ENCODE measurements around the gene MPC1.

MPC1 gene

DNA sequence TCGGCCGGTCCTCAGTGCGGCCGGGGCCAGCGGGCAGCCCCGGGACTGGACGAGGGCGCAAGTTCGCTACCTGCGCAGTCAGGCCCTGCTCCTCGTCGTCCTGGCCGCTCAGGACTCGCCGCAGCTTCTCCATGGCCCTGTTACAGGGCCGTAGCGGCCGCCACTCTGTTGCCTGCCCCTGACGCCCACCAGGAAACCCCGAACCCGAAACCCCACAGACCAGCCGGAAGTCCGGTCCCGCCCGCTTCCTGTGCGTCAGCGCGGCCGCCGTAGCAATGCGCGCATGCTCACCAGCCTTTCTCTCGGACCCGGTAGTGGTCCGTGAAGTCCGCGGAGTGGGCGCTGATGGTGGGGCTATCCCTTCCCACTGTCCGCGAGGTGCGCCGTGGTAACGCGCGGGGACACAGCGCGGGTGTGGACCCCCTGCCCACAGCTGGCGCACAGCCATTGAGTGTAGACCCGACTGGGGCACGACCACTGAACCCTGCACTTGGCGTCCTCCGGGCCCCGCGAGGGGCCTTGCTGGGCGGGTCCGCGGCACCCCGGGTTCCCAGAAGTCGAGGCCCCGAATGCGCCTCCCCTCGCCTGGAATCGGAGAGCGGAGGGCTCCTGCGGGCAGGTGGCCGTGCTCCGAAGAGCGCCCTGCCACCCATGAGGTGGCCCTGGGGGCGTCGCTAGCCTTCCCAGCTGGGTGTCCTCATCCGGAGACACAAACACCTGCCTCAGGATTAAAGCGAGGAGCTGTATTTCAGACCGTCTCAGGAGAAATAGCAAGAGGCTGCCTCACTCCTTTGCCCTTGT, 40.2 kb downstream of the MPC1 start, which contains the start of gene SFT2D1:
SFT2D1 (minus strand) TSS at position 197 of the 801 bp plus-strand sequence; CDS start at position 133, 64 bp downstream.
- DNase-seq, result peak; percentile 50 to 58

DNA sequence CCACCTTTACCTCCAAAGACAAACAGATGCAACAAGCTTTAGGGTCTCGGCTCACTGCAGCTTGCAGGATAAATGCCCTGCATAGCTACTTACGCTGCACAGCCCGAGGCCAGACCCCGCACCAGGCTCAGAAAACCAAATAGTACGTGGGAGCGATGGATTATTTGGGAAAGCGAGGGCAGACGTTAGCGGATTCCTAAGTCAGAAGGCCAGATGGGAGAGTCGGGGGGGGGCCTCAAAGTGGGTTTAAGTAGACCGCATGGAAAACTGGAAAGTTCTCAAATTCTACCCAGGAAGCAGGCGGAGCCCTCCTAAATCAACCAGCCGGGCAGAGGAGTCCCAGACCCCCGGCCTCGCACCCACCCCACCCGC, 40.8 kb downstream of the MPC1 start:
- DNase-seq, result no peak

DNA sequence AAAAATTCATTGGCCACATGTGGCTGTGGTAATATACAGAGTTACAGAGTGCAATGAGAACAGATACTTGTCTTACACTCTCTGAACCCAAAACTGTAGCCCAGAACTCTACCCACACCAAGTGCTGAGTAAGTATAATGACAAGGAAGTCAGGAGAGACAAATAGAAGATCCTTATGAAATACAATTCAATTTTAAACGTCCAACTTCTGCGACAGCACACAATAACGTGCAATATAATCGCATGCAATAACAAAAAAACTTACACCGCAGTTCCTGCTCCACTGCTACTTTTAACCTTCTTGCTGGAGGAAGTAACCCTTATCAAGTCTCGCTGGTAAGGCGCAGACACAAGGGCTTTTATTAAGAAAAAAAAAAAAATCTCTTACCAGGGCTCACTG, 41.3 kb downstream of the MPC1 start:
- DNase-seq, result no peak

DNA sequence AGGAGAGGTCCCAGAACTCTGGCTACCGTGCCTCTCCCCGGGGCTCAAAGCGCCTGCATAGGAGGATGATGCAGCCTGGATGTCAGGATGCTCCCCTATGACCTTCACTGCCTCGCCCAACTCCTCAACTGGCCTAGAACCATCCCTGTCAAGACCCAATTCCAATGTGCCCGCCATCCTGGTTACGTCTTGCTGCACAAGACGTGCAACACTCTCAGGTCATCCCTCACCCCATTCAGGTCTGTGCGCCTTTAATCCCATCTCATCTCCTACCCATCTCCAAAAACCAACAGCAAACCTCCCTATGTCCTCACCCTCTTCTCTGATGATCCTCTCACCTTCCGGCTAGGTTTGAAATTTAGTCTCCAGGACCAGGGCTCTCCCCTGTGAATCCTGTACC, 43.9 kb downstream of the MPC1 start:
- DNase-seq, result no peak

DNA sequence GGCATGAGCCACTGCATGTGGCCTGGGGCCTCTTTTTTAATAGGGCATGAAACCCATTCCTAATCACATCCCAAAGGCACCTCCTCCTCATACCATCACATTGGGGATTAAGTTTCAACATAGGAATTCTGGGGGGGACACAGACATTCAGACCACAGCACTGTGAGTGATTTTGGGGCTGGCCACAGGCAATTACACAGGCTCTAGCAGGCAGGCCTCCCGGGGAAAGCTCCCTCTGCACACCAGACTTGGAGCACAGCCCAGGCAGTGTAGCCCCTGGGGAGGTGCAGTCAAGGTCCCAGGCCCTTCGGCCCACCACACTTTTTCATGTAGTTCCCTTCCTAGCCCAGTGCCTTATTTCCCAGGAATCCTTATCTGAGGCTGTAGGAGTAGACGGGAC, 45.9 kb downstream of the MPC1 start:
- no peak for DNase-seq

DNA sequence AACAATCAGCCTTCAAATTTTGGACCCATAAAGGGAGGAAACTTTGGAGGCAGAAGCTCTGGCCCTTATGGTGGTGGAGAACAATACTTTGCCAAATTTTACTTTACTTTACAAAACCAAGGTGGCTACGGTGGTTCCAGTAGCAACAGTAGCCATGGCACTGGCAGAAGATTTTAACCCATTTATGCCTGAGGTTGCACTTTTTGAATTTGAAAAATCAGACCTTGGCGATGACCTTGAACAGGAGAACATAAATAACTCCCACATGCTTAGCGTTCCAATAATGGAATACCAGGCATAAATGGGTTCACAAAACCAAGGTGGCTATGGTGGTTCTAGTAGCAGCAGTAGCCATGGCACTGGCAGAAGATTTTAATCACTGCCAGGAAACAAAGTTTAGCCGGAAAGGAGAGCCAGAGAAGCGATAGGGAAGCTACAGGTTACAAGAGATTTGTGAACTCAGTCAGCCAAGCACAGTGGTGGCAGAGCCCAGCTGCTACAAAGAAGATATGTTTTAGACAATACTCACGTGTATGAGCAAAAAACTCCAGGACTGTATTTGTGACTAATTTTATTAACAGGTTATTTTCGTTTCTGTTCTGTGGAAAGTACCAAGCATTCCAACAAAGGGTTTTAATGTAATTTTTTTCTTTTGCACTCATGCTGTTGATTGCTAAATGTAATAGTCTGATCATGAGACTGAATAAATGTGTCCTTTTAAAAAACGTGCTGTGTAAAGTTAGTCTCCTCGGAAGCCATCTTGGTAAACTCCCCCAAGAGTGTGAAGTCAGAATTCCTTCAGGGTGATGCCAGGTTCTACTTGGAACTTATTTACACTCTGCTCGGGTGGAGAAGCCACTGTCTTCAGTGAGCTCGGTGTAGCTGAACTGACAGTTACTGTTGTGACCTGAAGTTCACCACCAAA, 47.1 kb downstream of the MPC1 start:
- no peak for DNase-seq

DNA sequence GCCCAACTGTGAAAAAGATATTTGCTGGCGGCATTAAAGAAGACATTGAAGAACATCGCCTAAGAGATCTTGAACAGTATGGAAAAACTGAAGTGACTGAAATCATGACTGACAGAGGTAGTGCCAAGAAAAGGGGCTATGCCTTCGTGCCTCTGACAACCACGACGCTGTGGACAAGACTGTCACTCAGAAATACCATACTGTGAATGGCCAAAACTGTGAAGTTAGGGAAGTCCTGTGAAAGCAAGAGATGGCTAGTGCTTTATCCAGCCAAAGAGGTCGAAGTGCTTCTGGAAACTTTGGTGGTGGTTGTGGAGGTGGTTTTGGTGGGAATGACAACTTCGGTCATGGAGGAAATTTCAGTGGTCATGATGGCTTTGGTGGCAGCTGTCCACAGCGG, 47.9 kb downstream of the MPC1 start:
- DNase-seq, result no peak

DNA sequence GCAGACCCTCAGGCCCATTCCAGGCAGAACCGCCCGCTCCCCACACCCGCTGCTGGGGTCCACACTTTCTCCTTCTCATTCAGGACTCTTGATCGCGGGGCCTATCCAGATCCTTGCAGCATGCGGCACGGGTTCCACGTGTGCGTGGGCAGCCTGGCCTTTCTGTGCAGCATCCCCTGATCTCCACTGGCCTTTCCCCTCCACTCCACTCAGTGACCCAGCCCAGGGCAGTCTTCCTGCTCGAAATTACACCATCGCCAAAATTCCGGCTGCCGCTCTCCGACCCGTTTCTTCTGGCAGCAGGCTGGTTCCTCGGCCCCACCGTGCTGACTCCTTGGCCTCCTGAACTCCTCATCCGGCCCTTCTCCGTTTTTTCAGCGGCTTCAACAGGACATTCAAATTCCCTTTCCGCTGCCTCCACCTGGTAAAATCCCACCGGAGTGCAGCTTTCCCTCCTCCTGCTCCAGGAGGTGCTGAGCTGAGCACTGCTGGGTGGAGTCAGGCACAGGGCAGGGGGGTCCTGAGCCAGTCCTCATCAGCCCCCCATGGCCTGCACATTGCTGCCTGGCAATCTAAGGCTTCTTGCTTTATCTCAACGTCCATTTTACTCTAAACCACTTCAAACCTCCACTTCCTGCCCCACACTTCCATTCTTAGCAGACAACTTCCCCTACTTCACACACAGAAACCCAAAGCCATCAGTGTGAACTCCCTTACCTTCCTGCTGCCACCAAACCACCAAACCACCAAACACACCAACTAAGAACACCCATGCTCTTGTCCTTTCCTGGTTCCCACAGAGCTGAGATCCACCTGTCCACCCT, 49.4 kb downstream of the MPC1 start:
- DNase-seq, result no peak

DNA sequence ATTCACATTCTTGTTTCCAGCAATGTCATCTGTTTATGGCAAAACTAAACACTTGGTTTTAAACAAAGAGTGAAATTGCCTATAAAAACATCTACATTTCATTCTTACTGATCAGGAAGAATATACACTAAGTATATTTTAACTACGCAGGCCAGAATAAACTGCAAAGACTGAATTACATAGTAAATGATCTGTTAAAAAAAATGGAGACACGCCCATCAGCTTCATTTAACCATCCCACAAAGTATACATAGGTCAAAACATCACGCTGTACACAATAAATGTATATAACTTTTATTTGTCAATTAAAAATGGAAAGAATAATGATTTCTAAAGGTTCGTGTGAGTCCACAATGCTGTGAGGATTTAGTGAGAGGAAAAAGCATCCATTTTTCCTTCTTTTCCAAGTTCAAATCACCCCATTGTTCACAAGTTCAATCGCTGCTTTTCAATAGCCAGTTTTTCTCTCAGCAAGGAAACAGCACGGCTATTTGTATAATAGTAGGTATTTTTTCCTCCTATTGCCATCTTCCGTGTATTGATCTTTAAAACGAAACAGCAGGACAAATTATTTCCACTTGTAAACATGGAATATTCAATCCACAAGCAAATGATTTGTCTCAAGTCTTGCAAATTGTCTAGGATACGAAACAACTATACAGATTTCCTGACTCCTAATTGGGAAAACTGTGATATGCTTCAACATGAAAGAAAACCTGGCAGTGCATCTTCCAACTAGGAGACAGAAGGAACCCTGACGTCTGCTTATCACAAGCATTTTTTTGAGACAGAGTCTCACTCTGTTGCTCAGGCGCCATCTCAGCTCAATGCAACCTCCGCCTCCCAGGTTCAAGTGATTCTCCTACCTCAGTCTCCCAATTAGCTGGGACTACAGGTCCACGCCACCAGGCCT, 51.0 kb downstream of the MPC1 start:
- DNase-seq, result no peak

DNA sequence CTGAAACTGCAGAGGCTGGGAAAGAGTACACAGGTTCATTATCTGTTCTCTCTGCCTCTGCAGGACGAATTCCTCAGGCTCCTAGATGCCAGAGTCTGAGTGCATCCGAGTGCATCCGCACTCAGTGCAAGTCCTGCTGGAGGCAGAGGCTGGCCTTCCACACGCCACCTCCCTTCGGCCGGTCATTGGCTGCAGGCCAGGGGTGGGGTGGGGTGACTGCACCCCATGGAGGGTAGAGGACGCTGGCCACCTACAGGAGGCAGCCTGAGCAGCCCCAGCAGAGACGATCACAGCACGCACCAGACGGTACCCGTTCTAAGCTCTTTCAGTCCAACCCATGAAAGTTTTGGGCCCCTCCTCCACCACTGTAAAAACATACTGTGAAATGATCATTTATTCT, 52.1 kb downstream of the MPC1 start:
- no peak for DNase-seq

DNA sequence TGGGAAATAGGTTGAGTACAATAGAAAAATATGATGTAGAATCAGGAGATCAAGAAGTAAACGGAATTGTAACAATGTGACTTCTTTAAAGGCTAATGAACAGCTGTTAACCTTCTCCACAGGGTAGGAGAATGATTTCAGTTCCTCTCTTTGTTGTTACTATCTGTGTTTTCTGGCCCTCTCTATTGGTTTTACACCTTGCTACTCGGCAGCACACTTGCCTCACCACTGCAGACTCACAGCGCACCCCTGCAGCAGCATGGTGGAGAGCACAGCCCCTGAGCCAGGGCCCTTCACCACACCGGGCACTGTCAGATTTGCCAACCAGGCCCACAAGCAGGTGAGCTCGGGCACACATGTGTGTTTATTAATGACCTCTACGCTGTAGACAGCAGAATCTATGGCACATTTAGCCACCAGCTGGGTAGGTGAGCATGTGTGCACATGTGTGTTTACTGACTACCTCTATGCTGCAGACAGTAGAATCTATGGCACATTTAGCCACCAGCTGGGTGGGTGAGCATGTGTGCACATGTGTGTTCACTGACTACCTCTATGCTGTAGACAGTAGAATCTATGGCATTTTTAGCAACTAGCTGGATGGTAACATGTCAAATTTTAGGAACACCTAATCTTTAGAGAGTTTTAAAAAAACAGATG, 57.2 kb downstream of the MPC1 start:
- DNase-seq, result no peak

DNA sequence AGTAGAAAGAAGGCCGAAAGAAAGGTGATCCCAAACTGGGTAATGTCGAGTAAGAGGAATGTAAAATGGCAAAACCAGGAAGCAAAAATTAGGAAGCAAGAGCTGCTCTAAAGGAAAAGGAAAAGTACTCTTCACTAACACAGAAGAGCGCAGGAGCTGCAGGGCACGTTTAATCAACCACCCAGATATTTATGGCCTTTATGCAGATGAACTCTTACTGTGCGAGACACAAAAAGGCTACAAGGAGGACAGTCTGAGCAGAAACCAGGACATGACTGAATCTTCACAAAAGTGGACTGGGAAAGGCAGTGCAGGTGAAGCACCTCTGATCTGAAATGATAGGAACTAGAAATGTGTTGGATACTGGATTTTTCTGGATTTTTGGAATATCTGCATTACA, 59.3 kb downstream of the MPC1 start:
- no peak for DNase-seq

DNA sequence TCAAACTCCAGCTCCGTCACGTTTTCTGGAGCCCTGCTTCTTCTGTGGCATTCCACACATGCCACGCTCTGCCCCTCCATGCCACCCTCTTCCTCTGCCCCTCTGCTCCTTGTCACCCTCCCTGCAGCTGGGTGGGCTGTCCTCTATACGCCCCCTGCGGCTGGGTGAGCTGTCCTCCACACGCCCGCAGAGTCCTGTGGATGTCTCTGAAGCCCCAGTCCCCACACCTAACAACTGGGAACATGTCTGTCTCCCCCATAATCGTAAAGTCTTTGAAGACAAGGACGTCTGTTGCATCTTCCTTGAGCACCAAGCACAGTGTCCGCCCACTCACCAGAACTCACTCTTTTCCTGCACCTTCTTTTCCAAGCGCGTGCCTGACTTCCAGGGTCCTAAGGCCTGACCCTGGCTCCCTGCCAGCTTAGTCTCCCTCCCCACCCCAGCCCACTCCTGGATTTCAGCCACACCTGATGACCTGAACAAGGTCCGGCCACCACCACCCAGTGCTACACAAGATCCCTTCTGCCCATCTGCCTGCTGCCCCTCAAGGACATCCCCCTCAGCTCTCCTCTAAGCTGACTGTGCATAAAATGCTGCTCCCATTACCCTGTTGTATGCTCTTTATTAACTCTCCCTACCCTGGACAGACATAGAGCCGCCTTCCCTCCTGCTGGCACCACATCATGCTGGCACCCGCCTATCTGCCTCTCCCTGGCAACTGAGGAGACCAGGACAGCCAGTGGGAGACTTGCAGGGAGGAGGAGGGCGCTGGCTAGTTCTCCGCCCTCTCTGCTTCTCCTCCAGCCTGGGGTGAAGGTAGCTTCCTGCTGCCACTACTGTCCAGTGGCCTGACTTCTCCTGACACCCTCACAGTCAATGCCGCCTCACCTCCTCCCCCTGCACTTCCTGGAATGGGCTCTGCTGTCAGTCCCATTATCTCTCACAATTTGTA, 63.8 kb downstream of the MPC1 start:
- DNase-seq, result no peak

DNA sequence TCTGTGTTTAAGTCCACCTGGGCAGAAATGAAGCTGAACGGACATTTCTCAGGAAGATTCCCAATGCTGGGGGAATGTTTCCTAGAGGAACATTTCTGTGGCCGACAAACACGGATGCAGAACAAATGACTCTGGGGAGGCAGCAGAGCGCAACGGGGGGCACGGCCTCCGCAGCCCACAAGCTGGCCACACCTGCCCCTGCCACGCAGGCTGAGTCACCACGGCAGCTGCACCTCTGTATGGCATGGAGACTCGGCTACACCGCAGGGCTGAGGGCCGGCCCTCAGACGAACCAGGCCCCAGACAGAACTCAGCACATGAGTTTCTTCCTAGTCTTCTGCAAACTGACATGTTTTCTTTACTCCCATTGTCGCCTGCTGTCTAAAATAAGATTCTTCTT, 64.5 kb downstream of the MPC1 start:
- DNase-seq, result no peak

DNA sequence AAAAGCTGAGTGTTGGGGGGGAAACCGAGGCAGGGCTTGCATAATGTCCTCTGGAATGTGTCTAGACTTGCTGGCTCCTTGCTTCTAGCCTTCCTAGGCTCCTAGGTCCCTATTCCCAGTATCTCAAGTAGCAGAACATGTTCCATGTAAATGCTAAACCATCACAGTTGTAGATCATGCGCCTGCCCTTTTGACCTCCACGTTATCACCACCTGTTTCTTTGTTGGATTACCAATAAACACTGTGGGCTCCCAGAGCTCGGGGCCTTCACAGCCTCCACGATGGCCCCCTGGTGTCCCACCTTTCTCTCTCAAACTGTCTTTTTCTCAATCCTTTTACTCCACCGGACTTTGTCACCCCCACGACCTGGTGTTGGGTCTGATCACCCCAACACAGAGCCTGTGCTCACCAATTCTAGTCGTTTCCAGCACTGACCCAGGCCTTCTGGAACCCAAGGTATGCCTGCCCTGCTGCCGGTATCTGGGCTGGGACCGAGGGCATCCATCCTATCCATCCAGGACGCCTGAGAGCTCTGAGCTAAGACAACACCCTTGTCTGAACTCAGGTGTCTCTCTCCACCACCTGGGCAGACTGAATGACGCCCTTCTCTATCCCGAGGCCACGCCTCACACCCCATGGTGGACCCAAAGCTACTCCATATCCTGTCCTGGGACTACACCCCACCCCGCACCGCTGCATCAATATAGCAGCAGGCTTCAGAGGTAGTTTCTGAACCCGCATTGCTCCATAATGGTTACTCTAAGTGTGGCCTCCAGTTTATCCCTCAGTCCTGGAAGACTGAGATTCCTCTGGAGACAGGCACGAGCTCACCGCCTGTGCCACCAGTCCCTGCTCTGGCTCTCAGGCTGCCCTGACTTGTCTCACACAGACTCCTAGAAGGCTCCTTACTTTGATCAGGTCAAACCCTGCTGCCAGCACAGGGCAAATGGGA, 65.2 kb downstream of the MPC1 start:
- no peak for DNase-seq

DNA sequence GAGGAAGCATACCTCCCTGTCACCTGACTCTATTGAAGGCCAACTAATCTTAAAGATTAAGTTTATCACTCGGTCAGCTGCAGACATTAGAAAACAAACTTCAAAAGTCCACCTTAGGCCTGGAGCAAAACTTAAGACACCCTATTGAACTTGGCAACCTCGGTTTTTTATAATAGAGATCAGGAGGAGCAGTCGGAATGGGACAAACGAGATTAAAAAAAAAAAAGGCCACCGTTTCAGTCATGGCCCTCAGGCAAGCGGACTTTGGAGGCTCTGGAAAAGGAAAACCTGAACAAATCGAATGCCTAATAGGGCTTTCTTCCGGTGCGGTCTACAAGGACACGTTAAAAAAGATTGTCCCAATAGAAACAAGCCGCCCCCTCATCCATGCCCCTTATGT, 67.3 kb downstream of the MPC1 start:
- no peak for DNase-seq

All from NCI-H2081 (cell line).